Retina (tissue), 1 donor: ENCODE data around the gene RBM24.
A peak's percentile ranks its signal among the peaks of the same experiment; 100 is the strongest.

Source experiments
- DNase-seq: peaks from one replicate; pipeline ENCODE4 v3.0.0-alpha.2; 2016

The RBM24 gene

DNA sequence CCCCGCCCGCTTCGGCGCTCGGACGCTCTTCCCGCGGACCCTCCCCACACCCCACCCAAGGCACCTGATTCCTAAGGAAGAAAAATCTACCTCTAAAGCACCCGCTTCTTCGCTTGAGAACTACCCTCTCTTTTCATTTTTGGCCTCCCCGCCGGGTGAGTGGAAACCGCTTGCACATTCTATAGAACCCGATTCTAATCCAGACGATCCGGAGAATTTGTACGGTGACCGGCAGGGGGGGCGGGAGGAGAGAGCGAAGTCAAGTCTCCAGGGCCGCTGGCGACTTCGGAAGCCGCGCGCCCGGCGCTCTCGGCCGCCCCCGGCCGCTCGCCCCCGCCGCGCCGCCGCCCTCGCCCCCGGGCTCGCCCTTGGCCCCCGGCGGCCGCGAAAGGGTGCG lies at the start of gene RBM24:
Gene RBM24, plus strand, starts transcription at position 262 of the 397 bp plus-strand sequence. CDS start 221 bp downstream, outside the sequence.
- peak; percentile 67 for DNase-seq

DNA sequence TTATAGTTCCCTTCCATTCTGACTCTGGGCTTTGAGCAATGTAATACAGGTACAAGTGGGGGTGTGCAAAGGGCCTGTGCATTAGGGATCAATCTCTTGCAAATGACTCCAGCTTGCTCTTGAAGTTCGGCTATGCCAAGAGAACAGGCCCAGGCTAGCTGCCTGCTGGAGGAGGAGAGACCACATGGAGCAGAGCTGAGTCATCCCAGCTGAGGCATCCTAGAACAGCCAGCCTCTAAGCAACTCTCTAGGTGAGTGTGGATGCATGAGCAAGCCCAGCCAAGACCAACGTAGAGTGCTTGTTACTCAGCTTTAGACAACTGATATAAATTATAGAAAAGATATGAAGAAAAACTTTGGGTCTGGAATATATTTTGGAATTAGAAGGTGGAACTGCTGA lies 47.6 kb upstream of the RBM24 start:
- no peak for DNase-seq

DNA sequence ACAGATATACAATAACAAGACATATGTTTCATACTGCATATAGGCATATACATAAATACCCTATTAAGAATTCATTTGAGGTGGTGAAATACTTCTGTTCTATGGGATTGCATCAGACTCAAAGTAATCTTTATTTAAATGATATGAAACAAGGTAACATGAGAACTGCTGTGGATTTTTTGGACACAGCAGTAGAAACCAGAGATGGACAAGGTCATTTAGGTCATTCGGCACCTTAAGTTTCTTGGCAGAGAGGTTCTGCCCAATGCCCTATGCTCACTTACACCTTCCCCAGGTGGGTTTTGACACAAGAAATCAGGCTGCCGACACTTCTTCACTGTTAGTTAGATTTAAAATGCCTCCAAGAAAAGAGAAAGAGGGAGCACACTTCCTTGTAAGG lies 43.9 kb upstream of the RBM24 start:
- DNase-seq: no peak

DNA sequence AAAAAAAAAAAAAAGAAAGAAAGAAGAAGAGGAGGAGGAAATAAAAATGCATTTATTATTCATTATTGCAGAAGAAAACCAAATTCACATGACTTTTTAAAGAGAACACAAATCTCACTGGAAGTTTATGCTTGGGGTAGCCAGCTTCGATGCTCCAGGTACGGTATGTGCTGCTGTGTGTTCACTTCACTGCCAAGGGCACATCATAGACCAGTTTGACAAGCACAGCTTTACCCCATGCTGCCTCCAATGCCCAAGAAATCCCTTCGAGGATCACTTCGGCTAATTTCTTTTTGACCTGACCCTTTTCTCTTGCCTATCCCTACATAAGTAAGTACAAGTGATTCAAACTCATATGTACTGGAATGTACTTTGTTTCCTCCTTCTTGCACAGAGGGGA lies 41.9 kb upstream of the RBM24 start:
- DNase-seq: no peak

GRCh38 chr6:17240803-17241500 lies 40.2 kb upstream of the RBM24 start:
- DNase-seq: no peak

DNA sequence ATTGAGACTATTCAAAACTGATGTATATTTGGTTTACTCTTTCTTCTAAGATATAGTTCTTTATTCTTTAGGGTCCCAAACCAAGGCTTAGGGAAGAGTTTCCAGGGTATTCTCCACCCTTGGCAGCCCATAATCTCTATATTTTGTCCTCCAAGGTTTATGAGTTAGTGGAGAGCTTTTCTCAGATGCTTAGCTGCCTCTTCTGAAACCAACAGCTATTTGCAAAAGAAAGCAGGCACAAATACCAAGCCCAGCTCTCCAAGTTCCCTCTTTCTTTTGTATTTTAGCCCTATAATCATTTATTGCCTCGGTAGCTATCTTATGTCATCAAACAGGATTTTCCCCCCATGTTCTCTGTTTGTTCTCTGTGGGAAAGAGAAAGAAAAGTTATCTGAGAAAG lies 39.1 kb upstream of the RBM24 start:
- DNase-seq: no peak

- DNase-seq: no peak
Observed at GRCh38 chr6:17250237-17250636, 30.9 kb upstream of the RBM24 start.

- no peak for DNase-seq
Observed at GRCh38 chr6:17251953-17252352, 29.2 kb upstream of the RBM24 start.

DNA sequence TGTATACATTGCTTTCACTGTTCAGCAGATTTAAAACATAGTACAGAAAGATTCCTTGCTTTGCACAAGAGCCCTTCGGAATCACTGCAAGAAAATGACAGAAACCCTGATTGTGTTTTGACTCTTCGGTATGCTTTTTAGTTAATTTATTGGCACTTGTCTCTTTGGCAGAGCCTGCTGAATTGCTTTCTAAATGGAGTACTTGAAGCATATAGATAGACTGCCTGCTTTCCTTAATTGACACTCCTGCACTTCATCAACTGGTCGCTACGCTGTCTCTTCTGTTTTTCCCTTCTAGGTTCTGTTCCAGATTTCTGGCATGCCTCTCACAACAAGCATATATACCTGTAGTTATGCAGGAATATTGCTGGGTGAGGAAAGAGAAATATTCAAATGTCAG lies 22.4 kb upstream of the RBM24 start:
- DNase-seq: no peak

- no peak for DNase-seq
Observed at GRCh38 chr6:17265570-17265969, 15.6 kb upstream of the RBM24 start.

GRCh38 chr6:17267566-17267965 lies 13.6 kb upstream of the RBM24 start:
- DNase-seq: no peak

GRCh38 chr6:17268114-17268513 lies 13.0 kb upstream of the RBM24 start:
- no peak for DNase-seq

- DNase-seq: no peak
Observed at GRCh38 chr6:17269840-17270239, 11.3 kb upstream of the RBM24 start.

DNA sequence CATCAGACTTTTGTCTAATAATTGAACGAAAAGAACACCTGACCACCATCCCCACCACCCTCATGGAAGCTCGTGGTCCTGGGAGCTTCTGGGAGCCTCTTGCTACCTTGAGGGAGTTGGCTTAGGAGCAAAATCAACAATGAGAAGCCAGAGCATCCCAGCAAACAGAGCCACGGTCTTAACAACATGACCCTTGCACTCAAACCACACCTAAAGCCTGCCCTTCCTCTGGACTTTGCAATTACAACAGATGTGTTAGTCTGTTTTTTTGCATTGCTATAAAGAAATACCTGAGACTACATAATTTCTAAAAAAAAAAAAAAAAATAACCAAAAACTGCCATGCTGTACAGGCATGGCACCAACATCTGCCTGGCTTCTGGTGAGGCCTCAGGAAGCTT lies 9.5 kb upstream of the RBM24 start:
- no peak for DNase-seq

DNA sequence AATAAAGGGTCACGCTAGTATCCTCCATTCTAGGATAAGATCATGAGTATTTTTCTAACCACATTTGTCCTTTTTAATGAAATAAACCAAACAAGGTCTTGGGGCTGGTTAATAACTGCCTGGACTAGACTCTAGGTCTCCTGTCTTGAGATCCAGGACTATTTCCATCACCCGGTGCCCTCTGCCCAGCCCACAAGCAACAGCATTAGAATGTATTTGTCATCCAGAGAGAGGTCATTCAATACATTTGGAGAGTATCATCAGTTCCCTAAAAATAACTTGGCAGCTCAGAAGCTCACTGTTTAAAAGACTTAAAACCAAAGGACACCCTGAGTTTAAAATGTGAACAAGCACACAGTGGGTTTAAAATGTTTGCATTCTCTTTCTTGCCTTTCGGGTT lies 4.4 kb upstream of the RBM24 start:
- no peak for DNase-seq

DNA sequence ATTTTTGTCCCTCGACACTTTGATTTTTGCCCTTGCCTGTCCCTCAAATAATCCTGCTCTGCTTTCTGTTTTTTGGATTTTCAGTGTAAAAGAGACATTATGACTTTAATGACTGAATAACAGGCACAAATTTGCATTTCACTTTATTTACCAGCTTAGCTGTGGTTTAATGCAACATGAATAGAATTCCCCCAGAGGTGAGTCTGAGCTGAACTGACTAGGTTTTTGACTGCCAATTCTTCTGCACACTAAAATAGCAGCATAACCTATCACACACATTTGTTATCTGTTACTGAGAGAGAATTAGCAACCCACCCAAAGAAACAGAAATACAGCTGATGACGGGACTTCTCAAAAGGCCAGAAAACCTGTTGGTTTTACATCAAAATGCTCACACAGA lies 3.9 kb upstream of the RBM24 start:
- DNase-seq: no peak

DNA sequence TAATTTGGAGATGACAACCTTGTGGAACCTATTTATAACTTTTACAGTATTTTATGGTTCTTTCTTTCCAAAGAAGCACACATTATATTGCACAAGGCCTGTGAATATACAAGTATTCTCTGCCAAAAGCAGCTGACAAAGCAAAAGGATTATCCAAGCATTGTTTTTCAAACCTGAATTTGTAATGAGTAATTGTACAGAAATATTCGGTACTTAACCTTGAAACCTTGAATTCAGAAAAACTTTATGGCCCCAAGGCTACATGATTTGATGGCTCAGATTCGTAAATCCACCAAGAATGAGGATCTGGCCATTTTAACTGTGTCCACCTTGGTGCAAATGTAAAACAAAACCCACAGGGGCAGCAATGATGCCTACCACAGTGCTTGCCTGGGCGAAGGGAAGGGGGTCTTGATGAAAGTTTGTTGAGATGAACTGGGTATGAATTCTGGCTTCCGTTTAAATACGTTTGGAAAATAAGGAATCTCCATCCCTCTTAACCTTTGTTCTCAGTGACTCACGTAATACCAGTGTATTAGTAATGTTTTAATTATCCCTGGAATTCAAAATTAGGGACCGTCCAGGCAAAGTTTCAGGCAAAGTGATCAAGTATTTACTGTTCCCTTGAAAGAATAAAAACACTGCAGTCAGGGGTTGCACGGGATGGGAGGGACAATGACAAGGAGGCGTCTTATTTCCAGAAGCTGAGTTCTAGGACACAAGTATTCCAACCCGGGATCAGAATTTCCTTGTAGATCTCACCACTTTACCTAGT lies 2.7 kb upstream of the RBM24 start:
- DNase-seq: no peak

DNA sequence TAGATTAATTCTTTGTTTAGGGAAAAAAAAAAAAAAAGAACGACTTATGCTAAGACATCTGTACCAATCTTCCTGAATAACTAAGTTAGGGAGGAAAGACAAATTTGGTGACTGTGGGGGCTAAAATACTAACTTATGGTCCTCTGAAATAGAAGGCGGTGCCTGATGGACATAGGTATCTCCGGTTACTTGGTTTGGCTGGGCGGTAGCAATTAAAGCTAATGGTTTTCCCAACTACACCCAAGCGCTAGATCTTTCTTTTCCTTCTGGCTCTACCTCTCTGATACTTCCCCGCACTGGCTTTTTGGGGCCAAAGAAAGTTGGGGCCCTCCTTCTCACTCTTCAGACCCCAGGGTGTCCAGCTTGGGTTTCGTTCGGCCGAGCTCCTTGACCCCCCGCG lies 1.0 kb upstream of the RBM24 start:
- no peak for DNase-seq

- DNase-seq: peak; percentile 73
Observed at GRCh38 chr6:17280552-17281090, 540 bp upstream of the RBM24 start.

DNA sequence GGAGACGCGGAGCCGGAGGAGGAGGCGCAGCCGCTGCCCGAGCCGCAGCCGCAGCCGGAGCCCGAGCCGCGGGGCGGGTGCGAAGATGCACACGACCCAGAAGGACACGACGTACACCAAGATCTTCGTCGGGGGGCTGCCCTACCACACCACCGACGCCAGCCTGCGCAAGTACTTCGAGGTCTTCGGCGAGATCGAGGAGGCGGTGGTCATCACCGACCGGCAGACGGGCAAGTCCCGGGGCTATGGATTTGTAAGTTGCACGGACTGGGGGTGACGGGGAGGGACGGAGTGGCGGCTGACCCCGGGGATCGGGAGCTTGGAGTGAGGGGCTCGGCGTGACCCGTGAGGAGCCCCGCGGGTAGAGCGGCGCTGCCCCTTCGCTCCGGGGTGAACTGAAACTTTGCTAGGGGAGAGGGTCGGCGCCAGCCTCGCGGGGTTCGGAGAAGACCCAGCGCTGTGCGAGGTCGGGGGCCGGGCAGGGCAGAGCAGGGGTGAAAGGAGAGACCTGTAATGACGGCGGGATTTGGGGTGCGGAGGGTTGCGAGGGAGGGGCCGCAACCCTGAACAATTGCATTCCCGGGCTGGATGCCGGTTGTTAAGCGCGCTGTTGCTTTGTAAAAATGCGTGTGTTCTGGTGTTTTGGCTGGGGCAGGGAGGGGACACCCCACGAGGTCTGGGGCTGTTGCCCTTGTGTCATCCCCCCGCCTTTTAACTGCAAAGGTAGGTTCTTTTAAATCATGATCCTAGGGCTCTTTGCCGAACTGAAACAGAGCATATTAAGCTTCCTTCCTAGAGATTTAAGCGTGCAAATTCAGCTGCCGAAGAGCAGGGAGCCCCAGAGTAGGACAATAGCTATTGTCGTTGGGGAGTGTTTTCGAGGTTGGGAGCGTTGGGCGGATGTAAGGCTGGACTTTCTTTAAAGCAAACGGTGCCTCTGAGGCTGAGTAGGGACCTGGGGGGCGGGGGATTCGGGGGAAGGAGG lies 628 bp downstream of the RBM24 start:
- peak; percentile 84 for DNase-seq

- DNase-seq: no peak
Observed at GRCh38 chr6:17283074-17283473, 1.9 kb downstream of the RBM24 start.

- no peak for DNase-seq
Observed at GRCh38 chr6:17289630-17290061, 8.5 kb downstream of the RBM24 start.

DNA sequence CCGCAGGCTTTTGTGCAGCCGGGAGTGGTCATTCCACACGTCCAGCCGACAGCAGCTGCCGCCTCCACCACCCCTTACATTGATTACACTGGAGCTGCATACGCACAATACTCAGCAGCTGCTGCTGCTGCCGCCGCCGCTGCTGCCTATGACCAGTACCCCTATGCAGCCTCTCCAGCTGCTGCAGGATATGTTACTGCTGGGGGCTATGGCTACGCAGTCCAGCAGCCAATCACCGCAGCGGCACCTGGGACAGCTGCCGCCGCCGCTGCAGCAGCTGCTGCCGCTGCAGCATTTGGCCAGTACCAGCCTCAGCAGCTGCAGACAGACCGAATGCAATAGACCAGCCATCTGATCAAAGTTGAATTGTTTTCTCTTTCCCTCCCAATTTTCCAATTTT lies 10.6 kb downstream of the RBM24 start:
- peak; percentile 59 for DNase-seq
